Measurements from ENCODE around the gene ACHE.

DNA sequence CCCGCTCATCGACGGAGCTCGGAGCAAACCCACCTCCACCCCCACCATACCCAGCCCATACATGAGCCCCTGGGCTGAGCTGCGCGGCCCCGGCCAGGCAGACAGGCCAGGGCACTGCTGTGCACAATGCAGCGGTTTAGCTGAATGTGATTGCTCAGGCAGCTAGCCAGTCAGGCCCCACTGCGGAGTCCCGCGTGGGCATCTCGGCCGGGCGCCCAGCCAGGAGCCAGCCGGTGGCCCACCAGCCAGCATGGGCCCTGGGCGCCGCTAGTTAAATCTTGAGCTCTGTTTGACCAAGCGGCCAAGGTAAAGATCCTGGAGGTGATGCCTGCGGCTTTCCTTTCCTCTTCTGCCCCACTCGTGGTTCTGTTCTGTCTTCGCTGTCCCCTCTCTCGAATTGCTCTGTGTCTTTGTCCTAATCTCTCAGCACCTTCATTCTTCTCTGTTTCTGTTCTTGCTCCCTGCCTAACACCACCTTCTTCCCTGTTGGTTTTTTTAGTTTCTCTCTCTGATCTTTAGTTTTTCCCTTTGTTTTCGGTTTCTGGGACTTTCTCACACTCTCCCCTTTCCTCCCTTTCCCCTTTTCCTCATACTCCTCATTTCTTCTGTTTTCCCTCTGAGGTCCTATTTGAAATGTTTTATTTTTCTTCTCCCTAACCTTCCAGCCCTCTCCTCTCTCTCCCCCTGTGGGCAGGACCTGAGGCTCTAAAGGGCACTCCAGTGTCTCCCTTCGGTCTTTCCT is 12.7 kb downstream of the ACHE start:
- TF ChIP-seq CTCF (conservative IDR thresholded peaks at IDR 0.05; ENCODE audit: low read depth, low read length) (no peak), EZH2phosphoT487 (IDR thresholded peaks at IDR 0.05; ENCODE audit: borderline replicate concordance, low read length) (no peak)
